ENCODE results near the gene SMYD1.

DNA sequence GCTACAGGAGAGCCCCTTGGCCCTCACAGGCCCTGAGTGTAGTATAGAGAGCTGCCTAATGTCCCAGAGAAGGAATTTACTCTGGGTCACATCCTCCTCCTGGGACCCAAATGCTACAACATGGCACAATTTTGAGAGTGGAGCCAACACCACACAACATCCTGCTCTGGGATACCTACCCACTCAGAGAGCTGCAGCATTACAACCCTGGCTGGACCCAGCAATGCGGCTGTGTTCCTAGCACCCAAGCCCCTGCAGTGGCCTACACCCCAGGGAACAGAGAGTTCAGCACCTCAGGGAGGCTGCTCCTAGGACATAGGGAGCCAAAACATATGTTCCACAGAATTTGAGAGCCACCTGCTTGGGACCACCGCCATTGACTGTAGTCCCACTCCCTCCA is 79.5 kb downstream of the SMYD1 start:
- no peak for TF ChIP-seq EZH2 (IDR thresholded peaks at IDR 0.05; ENCODE audit: low read depth)
- TF ChIP-seq, protein P1, sequence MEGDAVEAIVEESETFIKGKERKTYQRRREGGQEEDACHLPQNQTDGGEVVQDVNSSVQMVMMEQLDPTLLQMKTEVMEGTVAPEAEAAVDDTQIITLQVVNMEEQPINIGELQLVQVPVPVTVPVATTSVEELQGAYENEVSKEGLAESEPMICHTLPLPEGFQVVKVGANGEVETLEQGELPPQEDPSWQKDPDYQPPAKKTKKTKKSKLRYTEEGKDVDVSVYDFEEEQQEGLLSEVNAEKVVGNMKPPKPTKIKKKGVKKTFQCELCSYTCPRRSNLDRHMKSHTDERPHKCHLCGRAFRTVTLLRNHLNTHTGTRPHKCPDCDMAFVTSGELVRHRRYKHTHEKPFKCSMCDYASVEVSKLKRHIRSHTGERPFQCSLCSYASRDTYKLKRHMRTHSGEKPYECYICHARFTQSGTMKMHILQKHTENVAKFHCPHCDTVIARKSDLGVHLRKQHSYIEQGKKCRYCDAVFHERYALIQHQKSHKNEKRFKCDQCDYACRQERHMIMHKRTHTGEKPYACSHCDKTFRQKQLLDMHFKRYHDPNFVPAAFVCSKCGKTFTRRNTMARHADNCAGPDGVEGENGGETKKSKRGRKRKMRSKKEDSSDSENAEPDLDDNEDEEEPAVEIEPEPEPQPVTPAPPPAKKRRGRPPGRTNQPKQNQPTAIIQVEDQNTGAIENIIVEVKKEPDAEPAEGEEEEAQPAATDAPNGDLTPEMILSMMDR (conservative IDR thresholded peaks at IDR 0.05): no peak
